Right lobe of liver (tissue), 6 donors: ENCODE data around the gene RAVER1. TPM values are rescaled to one million over a fixed set of nuclear protein-coding genes. Genes with fewer than 3 reads are reported as not detected.

Experiments used
- ATAC-seq, 4 donors: fragments of 200-7000 bp; cut with Tn5 transposase; one replicate each; pipeline ENCODE4 v1.9.1; 2020; ENCODE audit warnings: mild to moderate bottlenecking in 4 of 4, moderate library complexity in 4 of 4
- DNase-seq, 3 donors: peaks; one replicate each; pipeline ENCODE4 v3.0.0-alpha.2; 2020
- H3K27ac ChIP-seq, 3 donors: fragments of 200-600 bp; one replicate each; pipeline ENCODE4 v1.8.0; 2022
- H3K27me3 ChIP-seq, 2 donors: fragments of 200-600 bp; one replicate each; pipeline ENCODE4 v1.8.0; 2022
- H3K36me3 ChIP-seq, 4 donors: fragments of 200-600 bp; sonication (generic) in 1 of 4; one replicate each; pipeline versions ENCODE4 v1.5.1 to v1.8.0; 2017 to 2022; ENCODE audit warnings: control low read depth in 1 of 4
- H3K4me1 ChIP-seq, 4 donors: fragments of 200-600 bp; sonication (generic) in 1 of 4; one replicate each; pipeline versions ENCODE4 v1.5.1 to v1.8.0; 2017 to 2022; ENCODE audit warnings: control low read depth in 1 of 4
- H3K4me3 ChIP-seq, 3 donors: fragments of 200-600 bp; one replicate each; pipeline ENCODE4 v1.8.0; 2022
- H3K9me3 ChIP-seq, 4 donors: fragments of 200-600 bp; sonication (generic) in 1 of 4; one replicate each; pipeline versions ENCODE4 v1.5.1 to v1.8.0; 2017 to 2022; ENCODE audit warnings: control low read depth in 1 of 4
- POLR2A ChIP-seq: fragments of 450-650 bp; IDR thresholded peaks from one replicate; pipeline ENCODE4 v1.6.1; 2017; ENCODE audit warnings: antibody characterized with exemption, mild to moderate bottlenecking
- WGBS: methylation state at CpG from one replicate; pipeline ENCODE4 v1.1.6; 2018; ENCODE audit warnings: low coverage, low lambda C conversion rate; ENCODE audit not compliant: insufficient coverage; ENCODE audit errors: missing lambda C conversion rate; 5-methylcytosine and 5-hydroxymethylcytosine counted together
- intact Hi-C, 2 donors: fragments of 100-400 bp; cut with DNase I; formaldehyde crosslinking; loops; one replicate each; pipeline versions ENCODE4 v1.11.2 to v1.14.1; 2022
- total RNA-seq, 6 experiments: library from RNA; depleted of rRNA in 2 of 6; stranded (reverse); fragments of >200 nt in 2 of 6; fragmentation: NEBNext Ultra II Directional in 3 of 6; extraction: Animal tissue kit (Norgen Biotek cat#: 25700) in 3 of 6; gene quantifications; one replicate each; pipeline versions ENCODE4 v1.1.0 to v1.2.4, GENCODE V29; 2016 to 2023
- TF ChIP-seq, protein P1 (sequence below), 4 donors: fragments of 200-600 bp in 3 of 4; fragments of 450-650 bp in 1 of 4; IDR thresholded peaks; one replicate each; pipeline versions ENCODE4 v1.5.1 to v1.8.0; 2016 to 2022; ENCODE audit warnings: antibody characterized with exemption in 4 of 4, mild to moderate bottlenecking in 2 of 4
- donor health status: DM: no; HTN: yes; CAD: no.
- donor health status: DM: no; HTN: no; CAD: no.
- donor health status: DM: no; HTN: no; CAD: no.
- donor health status: DM: no; HTN: yes; CAD: no.
- donor health status: DM: no; HTN: yes; CAD: no.

Gene RAVER1
- total RNA-seq, 6 experiments from 2014 or later = 5.2 to 9.5 (median 7.1) TPM

DNA sequence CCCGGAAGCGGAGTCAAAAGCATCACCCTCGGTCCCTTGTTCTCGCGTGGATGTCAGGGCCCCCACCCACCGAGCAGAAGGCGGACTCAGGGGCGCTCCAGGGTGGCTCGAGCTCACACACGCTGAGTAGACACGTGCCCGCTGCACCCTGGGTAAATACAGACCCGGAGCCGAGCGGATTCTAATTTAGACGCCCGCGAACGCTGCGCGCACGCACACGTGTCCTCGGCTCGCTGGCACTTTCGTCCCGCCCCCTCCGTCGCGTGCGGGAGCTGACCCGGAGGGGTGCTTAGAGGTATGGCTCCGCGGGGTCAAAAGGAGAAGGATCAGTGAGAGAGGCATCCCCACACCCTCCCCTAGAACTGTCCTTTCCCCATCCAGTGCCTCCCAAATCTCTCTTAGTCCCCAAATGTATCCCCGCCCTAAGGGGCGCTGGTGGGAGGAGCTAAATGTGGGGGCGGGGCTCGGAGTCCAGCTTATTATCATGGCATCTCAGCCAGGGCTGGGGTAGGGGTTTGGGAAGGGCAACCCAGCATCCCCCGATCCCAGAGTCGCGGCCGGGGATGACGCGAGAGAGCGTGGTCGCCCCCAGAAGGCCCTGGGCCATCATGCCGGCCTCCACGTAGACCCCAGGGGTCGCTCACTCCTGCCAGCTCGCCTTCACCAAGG, 44.0 kb downstream of the RAVER1 start:
- WGBS = under 1% methylated on average over 26 of the region's 50 CpGs
- intact Hi-C loops = no loop called here
- ATAC-seq = no peak

DNA sequence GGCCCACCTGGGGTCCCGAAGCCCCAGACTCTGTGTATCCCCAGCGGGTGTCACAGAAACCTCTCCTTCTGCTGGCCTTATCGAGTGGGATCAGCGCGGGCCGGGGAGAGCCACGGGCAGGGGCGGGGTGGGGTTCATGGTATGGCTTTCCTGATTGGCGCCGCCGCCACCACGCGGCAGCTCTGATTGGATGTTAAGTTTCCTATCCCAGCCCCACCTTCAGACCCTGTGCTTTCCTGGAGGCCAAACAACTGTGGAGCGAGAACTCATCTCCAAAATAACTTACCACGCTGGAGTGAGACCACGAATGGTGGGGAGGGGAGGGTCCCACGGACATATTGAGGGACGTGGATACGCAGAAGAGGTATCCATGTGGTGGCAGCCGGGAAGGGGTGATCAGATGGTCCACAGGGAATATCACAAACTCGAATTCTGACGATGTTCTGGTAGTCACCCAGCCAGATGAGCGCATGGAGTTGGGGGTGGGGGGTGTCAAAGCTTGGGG, 44.6 kb downstream of the RAVER1 start:
- intact Hi-C loops = no loop called here
- Histone ChIP-seq H3K9me3 (no peaks in the 10 kb centered on the region), H3K27me3 (peaks cover 10 to 23% of the 10 kb centered on the region in 2 donors), H3K4me3 (no peak overlapping the region), H3K4me1 (peaks cover 0 to 59% (median 6%) of the 10 kb centered on the region in 4 donors), H3K27ac (no peak overlapping the region), H3K36me3 (peaks cover 6 to 24% (median 15%) of the 10 kb centered on the region in 4 donors)
- 4% methylated on average over 14 of the region's 23 CpGs for WGBS
- ATAC-seq (no peak), DNase-seq (peak in 1 of 3 donors; percentile 52)
- TF ChIP-seq POLR2A = no peak
- TF ChIP-seq, protein P1, sequence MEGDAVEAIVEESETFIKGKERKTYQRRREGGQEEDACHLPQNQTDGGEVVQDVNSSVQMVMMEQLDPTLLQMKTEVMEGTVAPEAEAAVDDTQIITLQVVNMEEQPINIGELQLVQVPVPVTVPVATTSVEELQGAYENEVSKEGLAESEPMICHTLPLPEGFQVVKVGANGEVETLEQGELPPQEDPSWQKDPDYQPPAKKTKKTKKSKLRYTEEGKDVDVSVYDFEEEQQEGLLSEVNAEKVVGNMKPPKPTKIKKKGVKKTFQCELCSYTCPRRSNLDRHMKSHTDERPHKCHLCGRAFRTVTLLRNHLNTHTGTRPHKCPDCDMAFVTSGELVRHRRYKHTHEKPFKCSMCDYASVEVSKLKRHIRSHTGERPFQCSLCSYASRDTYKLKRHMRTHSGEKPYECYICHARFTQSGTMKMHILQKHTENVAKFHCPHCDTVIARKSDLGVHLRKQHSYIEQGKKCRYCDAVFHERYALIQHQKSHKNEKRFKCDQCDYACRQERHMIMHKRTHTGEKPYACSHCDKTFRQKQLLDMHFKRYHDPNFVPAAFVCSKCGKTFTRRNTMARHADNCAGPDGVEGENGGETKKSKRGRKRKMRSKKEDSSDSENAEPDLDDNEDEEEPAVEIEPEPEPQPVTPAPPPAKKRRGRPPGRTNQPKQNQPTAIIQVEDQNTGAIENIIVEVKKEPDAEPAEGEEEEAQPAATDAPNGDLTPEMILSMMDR (IDR thresholded peaks at IDR 0.05) = no peak

More for the DNA sequence above, 44.0 kb downstream of the RAVER1 start:
- Histone ChIP-seq H3K4me3 (no peak overlapping the region), H3K36me3 (peaks cover 6 to 18% (median 11%) of the 10 kb centered on the region in 4 donors), H3K27me3 (peaks cover 10 to 23% of the 10 kb centered on the region in 2 donors), H3K4me1 (peaks cover 0 to 59% (median 6%) of the 10 kb centered on the region in 4 donors), H3K9me3 (no peaks in the 10 kb centered on the region), H3K27ac (no peak overlapping the region)
- TF ChIP-seq POLR2A = no peak
- TF ChIP-seq, protein P1 (IDR thresholded peaks at IDR 0.05) = no peak
- no peak for DNase-seq

DNA sequence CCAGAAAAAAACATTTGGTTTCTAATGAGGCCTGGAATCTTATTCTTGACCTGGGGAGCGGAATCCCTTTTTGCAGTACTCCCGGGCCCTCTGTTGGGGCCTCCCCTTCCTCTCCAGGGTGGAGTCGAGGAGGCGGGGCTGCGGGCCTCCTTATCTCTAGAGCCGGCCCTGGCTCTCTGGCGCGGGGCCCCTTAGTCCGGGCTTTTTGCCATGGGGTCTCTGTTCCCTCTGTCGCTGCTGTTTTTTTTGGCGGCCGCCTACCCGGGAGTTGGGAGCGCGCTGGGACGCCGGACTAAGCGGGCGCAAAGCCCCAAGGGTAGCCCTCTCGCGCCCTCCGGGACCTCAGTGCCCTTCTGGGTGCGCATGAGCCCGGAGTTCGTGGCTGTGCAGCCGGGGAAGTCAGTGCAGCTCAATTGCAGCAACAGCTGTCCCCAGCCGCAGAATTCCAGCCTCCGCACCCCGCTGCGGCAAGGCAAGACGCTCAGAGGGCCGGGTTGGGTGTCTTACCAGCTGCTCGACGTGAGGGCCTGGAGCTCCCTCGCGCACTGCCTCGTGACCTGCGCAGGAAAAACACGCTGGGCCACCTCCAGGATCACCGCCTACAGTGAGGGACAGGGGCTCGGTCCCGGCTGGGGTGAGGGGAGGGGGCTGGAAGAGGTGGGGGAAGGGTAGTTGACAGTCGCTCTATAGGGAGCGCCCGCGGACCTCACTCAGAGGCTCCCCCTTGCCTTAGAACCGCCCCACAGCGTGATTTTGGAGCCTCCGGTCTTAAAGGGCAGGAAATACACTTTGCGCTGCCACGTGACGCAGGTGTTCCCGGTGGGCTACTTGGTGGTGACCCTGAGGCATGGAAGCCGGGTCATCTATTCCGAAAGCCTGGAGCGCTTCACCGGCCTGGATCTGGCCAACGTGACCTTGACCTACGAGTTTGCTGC, 46.3 kb downstream of the RAVER1 start, which contains the start of gene ICAM4:
Gene ICAM4 (plus strand): TSS at position 153 of the 935 bp plus-strand sequence. CDS start 58 bp downstream, at position 211.
- no peak within 1 kb of the TSS for H3K4me3 ChIP-seq
- H3K27ac ChIP-seq = no peak within 1 kb of the TSS
- H3K9me3 ChIP-seq = no peaks in the 10 kb centered on the region
- intact Hi-C loops = no loop called here
- TF ChIP-seq POLR2A = no peak
- TF ChIP-seq, protein P1 (IDR thresholded peaks at IDR 0.05) = no peak
- peaks cover 7 to 10% of the 10 kb centered on the region in 2 donors for H3K27me3 ChIP-seq
- DNase-seq = peak; percentile 76 to 84 (median 78)
- H3K36me3 ChIP-seq = peaks cover 15 to 36% (median 20%) of the 10 kb centered on the region in 4 donors
- WGBS = 19% methylated on average over 5 of the region's 59 CpGs
- H3K4me1 ChIP-seq = peaks cover 0 to 54% (median 4%) of the 10 kb centered on the region in 4 donors
- peak; percentile 47 to 57 (median 49) for ATAC-seq

DNA sequence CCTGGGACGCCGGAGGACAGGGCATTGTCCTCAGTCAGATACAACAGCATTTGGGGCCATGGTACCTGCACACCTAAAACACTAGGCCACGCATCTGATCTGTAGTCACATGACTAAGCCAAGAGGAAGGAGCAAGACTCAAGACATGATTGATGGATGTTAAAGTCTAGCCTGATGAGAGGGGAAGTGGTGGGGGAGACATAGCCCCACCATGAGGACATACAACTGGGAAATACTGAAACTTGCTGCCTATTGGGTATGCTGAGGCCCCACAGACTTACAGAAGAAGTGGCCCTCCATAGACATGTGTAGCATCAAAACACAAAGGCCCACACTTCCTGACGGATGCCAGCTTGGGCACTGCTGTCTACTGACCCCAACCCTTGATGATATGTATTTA, 47.9 kb downstream of the RAVER1 start:
- DNase-seq (no peak), ATAC-seq (no peak)
- intact Hi-C loops = no loop called here
- H3K4me3 ChIP-seq = no peak overlapping the region
- no peaks in the 10 kb centered on the region for H3K9me3 ChIP-seq
- peaks cover 16 to 42% (median 23%) of the 10 kb centered on the region in 4 donors for H3K36me3 ChIP-seq
- peaks cover 0 to 3% of the 10 kb centered on the region in 2 donors for H3K27me3 ChIP-seq
- peaks cover 0 to 37% (median 0%) of the 10 kb centered on the region in 4 donors for H3K4me1 ChIP-seq
- 75% methylated on average over 2 of the region's 4 CpGs for WGBS
- TF ChIP-seq, protein P1 (IDR thresholded peaks at IDR 0.05) = no peak
- TF ChIP-seq POLR2A = no peak
- no peak overlapping the region for H3K27ac ChIP-seq
